Stomach (tissue), 9 donors: Measurements from ENCODE around the gene PDE6H. TPM values are rescaled to one million over a fixed set of nuclear protein-coding genes. Genes with fewer than 3 reads are reported as not detected.

Experiments used
- DNase-seq, 2 donors: peaks; one replicate each; pipeline versions ENCODE4 v3.0.0 to v3.0.0-alpha.2; 2013 to 2019
- H3K27ac ChIP-seq, 5 donors: fragments of 200-600 bp in 4 of 5; sonication (generic) in 4 of 5; one replicate each; pipeline ENCODE4 v1.5.1; 2013 to 2019; ENCODE audit warnings: mild to moderate bottlenecking in 1 of 5, moderate library complexity in 1 of 5
- H3K27me3 ChIP-seq, 3 donors: fragments of 200-600 bp; sonication (generic); one replicate each; pipeline ENCODE4 v1.5.1; 2017 to 2019; ENCODE audit warnings: mixed run types in 1 of 3
- H3K36me3 ChIP-seq, 4 donors: fragments of 200-600 bp; sonication (generic); 1 replicate in 3 of 4; 2 replicates in 1 of 4; pipeline ENCODE4 v1.5.1; 2016 to 2019
- H3K4me1 ChIP-seq, 4 donors: fragments of 200-600 bp; sonication (generic); one replicate each; pipeline ENCODE4 v1.5.1; 2016 to 2019
- H3K4me3 ChIP-seq, 4 donors: fragments of 200-600 bp; sonication (generic) in 3 of 4; one replicate each; pipeline ENCODE4 v1.5.1; 2016 to 2019; ENCODE audit warnings: mild to moderate bottlenecking in 1 of 4
- H3K9me3 ChIP-seq, 4 donors: fragments of 200-600 bp; sonication (generic); one replicate each; pipeline ENCODE4 v1.5.1; 2016 to 2019
- EP300 ChIP-seq: sonication (generic); formaldehyde crosslinking; IDR thresholded peaks from one replicate; pipeline ENCODE4 v1.6.1; 2017; ENCODE audit warnings: antibody characterized with exemption
- POLR2A ChIP-seq, 4 donors: fragments of 450-650 bp; IDR thresholded peaks; one replicate each; pipeline ENCODE4 v1.6.1; 2016; ENCODE audit warnings: antibody characterized with exemption in 4 of 4, control low read depth in 2 of 4, mild to moderate bottlenecking in 1 of 4, moderate library complexity in 1 of 4
- POLR2AphosphoS5 ChIP-seq, 3 donors: sonication (generic); formaldehyde crosslinking; IDR thresholded peaks; one replicate each; pipeline ENCODE4 v1.6.1; 2016; ENCODE audit warnings: antibody characterized with exemption in 3 of 3
- WGBS, 5 donors: extraction: QIAGEN DNeasy Blood & Tissue Kit in 3 of 5; methylation state at CpG; one replicate each; pipeline versions ENCODE4 v1.1.5 to v1.1.7; 2013 to 2018; 5-methylcytosine and 5-hydroxymethylcytosine counted together
- intact Hi-C: fragments of 100-400 bp; cut with DNase I; formaldehyde crosslinking; loops from one replicate; pipeline ENCODE4 v1.15.1; 2023; ENCODE audit warnings: low total_unique reads
- polyA plus RNA-seq, 3 donors: library from polyadenylated mRNA; stranded (reverse); fragments of 200-250 nt; gene quantifications; one replicate each; pipeline ENCODE4 v1.2.3, GENCODE V29; 2013
- total RNA-seq, 5 donors: library from RNA; depleted of rRNA; stranded (reverse); fragments of >200 nt; gene quantifications; one replicate each; pipeline versions ENCODE4 v1.1.0 to v1.2.3, GENCODE V29; 2014 to 2016
- TF ChIP-seq, protein P1 (sequence below), 7 experiments: fragments of 450-650 bp in 4 of 7; fragments of 200-600 bp in 3 of 7; sonication (generic) in 3 of 7; IDR thresholded peaks; one replicate each; pipeline ENCODE4 v1.5.1; 2016 to 2019; ENCODE audit warnings: antibody characterized with exemption in 7 of 7, control low read depth in 2 of 7, mild to moderate bottlenecking in 1 of 7
- donor health status: healthy with polysubstance abuse.
- donor health status: Bipolar disorder and iron deficiency.
- donor health status: healthy.

Gene PDE6H
- total and polyA plus RNA-seq, 8 donors = not detected

DNA sequence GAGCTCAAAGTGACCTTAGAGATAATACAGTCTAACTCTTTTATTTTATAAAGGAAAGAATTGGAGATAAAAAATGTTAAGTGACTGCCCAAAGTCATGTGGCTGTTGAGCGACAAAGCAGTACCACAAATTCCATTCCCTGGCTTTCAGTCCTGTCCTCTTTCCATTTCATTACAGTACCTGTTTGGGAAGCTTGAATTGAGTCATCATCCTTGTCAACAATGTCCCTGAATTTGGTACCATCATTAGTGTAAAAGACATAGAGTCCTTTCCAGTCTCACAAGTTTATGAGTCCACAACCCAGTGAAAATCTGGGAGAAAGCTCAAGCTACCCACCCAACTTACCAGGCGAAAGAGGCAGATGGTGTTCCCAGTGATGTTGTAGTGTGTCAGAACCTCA is 38.3 kb upstream of the PDE6H start:
- 93 to 96% (median 94%) methylated on average over 2 of the region's 2 CpGs for WGBS, 5 donors
- DNase-seq = no peak
- no peak overlapping the region for H3K4me3 ChIP-seq
- no peaks in the 10 kb centered on the region for H3K36me3 ChIP-seq
- no peak for TF ChIP-seq EP300
- TF ChIP-seq, protein P1, sequence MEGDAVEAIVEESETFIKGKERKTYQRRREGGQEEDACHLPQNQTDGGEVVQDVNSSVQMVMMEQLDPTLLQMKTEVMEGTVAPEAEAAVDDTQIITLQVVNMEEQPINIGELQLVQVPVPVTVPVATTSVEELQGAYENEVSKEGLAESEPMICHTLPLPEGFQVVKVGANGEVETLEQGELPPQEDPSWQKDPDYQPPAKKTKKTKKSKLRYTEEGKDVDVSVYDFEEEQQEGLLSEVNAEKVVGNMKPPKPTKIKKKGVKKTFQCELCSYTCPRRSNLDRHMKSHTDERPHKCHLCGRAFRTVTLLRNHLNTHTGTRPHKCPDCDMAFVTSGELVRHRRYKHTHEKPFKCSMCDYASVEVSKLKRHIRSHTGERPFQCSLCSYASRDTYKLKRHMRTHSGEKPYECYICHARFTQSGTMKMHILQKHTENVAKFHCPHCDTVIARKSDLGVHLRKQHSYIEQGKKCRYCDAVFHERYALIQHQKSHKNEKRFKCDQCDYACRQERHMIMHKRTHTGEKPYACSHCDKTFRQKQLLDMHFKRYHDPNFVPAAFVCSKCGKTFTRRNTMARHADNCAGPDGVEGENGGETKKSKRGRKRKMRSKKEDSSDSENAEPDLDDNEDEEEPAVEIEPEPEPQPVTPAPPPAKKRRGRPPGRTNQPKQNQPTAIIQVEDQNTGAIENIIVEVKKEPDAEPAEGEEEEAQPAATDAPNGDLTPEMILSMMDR (IDR thresholded peaks at IDR 0.05) = no peak
- no peak for TF ChIP-seq POLR2A (IDR thresholded peaks at IDR 0.05)
- no peak for TF ChIP-seq POLR2AphosphoS5 (IDR thresholded peaks at IDR 0.05)
- H3K27me3 ChIP-seq = no peaks in the 10 kb centered on the region
- peaks cover 9 to 35% (median 15%) of the 10 kb centered on the region in 4 donors for H3K4me1 ChIP-seq
- no peaks in the 10 kb centered on the region for H3K9me3 ChIP-seq
- peak overlapping the region in 2 of 5 donors; percentile 39 to 45 for H3K27ac ChIP-seq
- intact Hi-C loops = no loop called here

DNA sequence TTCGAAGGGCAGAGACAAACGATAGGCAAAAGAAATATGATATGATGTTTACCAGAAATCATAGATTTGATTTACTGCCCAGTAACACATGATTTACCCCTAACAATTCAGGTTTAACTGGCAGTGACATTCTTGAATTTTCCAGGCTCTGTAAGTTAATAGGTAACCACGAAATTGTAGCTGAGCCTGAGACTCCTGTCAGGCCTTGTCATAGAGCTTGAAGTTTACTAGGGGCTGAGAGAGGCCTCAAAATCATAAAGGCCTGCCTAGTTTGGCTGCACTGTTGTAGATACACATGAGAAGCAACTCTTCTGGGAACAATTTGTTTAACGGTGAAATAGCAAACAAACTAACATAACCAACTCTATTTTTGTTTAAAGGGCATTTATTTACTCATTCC is 37.8 kb upstream of the PDE6H start:
- Histone ChIP-seq H3K27ac (peak overlapping the region in 1 of 5 donors; percentile 39), H3K36me3 (no peaks in the 10 kb centered on the region), H3K27me3 (no peaks in the 10 kb centered on the region), H3K4me3 (no peak overlapping the region), H3K9me3 (no peaks in the 10 kb centered on the region), H3K4me1 (peaks cover 5 to 29% (median 14%) of the 10 kb centered on the region in 4 donors)
- DNase-seq = peak in 1 of 2 donors; percentile 70
- TF ChIP-seq, protein P1 (IDR thresholded peaks at IDR 0.05) = no peak
- TF ChIP-seq POLR2A (IDR thresholded peaks at IDR 0.05) (no peak), EP300 (no peak), POLR2AphosphoS5 (IDR thresholded peaks at IDR 0.05) (no peak)
- 25 to 43% (median 35%) methylated on average over 4 of the region's 4 CpGs for WGBS, 5 donors
- intact Hi-C loops = no loop called here

DNA sequence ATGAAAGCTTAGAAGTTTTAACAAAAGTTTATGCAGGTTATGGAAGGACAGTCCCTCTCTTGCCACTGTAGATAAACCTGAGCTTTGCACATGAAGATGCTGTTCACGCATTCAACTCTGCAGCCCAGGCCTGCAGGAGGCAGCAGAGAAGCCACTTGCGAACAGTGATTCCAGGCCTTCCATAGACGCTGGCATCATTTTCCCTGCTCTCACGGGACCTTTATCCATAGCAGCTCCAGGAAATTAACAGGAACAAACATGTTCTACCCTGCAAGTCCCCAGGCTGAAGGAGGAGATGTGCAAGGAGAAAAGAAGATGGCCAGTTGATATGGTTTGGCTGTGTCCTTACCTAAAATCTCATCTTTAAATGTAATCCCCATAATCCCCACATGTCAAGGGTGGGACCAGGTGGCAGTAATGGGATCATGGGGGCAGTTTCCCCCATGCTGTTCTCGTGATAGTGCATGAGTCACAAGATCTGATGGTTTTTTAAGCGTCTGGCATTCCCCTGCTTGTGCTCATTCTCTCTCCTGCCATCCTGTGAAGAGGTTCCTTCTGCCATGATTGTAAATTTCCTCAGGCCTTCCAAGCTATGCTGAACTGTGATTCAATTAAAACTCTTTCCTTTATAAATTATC is 36.5 kb upstream of the PDE6H start:
- no peak for DNase-seq
- Histone ChIP-seq H3K4me3 (no peak overlapping the region), H3K27me3 (no peaks in the 10 kb centered on the region), H3K9me3 (no peaks in the 10 kb centered on the region), H3K4me1 (peaks cover 0 to 16% (median 8%) of the 10 kb centered on the region in 4 donors), H3K27ac (no peak overlapping the region), H3K36me3 (peaks cover 0 to 2% (median 0%) of the 10 kb centered on the region in 4 donors)
- intact Hi-C loops = no loop called here
- TF ChIP-seq EP300 = no peak
- no peak for TF ChIP-seq POLR2AphosphoS5 (IDR thresholded peaks at IDR 0.05)
- TF ChIP-seq POLR2A (IDR thresholded peaks at IDR 0.05) = no peak
- TF ChIP-seq, protein P1 (IDR thresholded peaks at IDR 0.05) = no peak
- 85 to 94% (median 92%) methylated on average over 6 of the region's 6 CpGs for WGBS, 5 donors

DNA sequence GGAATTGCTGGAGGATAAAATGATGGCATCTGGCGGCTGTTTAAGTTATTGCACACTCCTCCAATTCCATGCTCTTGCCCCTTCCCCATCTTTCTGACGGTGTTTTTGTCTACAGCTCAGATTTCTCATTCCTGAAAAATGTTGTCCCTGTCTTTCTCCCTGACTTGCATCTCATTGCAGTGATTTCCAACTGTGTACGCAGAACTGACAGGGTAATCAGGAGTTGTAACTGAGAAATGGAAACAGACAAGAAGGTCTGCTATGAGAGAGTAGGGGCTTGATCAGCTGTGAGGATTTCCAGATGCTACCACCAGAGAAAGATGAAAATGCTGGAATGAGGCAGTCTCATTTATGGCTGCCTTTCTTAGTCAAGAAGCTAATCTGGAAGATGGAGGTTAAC is 35.8 kb upstream of the PDE6H start:
- Histone ChIP-seq H3K9me3 (no peaks in the 10 kb centered on the region), H3K4me1 (peaks cover 0 to 10% (median 7%) of the 10 kb centered on the region in 4 donors), H3K4me3 (no peak overlapping the region), H3K27ac (no peak overlapping the region), H3K36me3 (peaks cover 0 to 9% (median 3%) of the 10 kb centered on the region in 4 donors), H3K27me3 (no peaks in the 10 kb centered on the region)
- intact Hi-C loops = no loop called here
- 91 to 95% (median 94%) methylated on average over 3 of the region's 3 CpGs for WGBS, 5 donors
- no peak for TF ChIP-seq POLR2AphosphoS5 (IDR thresholded peaks at IDR 0.05)
- TF ChIP-seq POLR2A (IDR thresholded peaks at IDR 0.05) = no peak
- no peak for TF ChIP-seq EP300
- TF ChIP-seq, protein P1 (IDR thresholded peaks at IDR 0.05) = no peak
- no peak for DNase-seq
